ENCODE results near the gene GHR.
"Not testable (repeated sequence)": the region's sequence is repeated elsewhere in the genome, so short reads cannot be mapped to it uniquely, and the experiment has no call there.

Gene GHR

DNA sequence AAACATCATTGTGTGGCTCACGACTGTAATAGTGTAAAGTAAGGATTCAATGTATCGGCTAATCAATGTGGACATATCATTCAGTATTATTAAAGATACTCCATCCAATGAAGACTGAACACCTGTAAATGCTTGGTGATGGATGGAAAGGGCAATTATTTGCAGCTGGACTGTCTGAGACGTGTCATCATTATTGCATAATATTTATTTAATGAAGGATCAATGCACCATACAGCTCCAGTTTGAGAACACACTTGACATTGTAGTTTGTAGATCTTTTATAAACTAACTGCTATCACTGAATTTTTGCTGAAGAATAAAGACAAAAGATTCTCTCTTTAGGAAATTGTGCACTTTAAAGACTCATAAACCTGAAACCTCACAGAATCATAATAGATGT, 215.7 kb downstream of the GHR start:
- no peak for DNase-seq (ENCODE audit: extremely low read depth in 1 of 2, low read depth in 1 of 2)

DNA sequence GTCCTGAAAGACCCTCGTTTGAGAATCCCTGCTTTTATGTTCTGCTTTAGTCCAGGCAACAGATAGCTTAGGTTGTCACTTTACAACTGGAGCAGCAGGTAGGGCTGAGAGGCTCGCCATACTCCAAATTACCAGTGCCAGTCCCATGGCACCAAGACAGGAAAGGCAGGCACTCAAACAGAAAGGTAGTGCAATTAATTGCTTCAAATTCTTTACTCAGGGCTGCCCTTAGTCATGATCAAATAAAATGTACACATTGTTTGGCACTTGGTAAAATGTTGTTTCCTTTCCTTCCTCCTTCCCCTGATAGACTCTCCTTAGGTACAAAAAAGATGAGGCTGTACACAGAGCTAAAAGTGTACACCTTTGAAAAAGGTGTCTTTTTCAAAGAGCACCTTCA, 217.6 kb downstream of the GHR start:
- DNase-seq (ENCODE audit: extremely low read depth in 1 of 2, low read depth in 1 of 2): no peak

DNA sequence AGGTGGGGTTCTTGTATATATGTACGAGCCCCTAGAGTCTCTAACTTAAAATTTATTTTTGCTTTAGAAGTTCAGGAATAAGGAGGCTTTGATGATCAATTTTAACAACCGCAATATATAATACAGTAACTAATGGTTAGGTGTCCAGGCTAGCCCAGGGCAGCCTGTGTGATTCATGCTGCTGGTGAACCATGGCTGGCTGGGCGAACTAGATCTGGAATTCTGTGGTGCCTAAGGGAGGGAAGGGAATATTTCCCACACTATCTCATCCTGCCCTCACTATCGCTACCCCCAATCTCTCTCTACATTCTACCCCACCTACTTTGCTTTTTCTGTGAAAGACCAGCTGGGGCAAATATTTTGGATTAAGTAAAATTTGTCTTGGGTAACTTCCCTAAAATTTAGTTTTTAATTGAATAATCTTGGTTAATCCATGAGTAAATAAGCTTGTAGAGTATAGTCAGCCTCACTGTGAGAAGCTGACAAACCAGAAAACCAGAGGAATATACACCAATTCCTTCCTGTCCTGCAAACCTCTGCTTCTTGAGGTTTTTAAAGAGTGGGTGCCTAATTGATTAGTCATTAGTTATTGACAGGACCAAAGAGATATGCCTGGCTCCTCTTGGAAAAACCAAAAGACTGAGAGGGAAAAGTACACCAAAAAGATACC, 218.2 kb downstream of the GHR start:
- no peak for DNase-seq (ENCODE audit: extremely low read depth in 1 of 2, low read depth in 1 of 2)

GRCh38 chr5:42642006-42642405, 218.8 kb downstream of the GHR start:
- no peak for DNase-seq (ENCODE audit: extremely low read depth in 1 of 2, low read depth in 1 of 2)

- DNase-seq (ENCODE audit: extremely low read depth in 1 of 2, low read depth in 1 of 2): no peak
Observed at GRCh38 chr5:42643360-42643759, 220.1 kb downstream of the GHR start.

DNA sequence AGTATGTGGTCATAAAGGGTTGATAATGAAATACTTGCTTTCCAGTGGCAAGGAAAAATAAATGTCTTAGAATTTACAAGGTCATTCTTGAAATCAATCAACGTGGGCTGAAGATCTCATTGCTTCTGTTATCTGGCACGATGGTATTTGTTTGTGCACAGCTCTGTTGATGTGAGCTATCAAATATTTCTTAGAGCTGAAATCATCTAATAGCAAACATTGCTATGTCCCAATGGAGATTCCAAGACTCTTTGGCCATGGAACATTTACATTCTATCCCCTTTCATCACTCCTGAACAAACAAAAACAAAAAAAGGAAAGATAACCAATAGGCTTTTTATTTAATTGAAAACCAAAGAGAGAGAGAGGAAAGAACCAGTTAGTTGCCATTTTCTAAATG, 221.9 kb downstream of the GHR start:
- no peak for DNase-seq (ENCODE audit: extremely low read depth in 1 of 2, low read depth in 1 of 2)

- no peak for DNase-seq (ENCODE audit: extremely low read depth in 1 of 2, low read depth in 1 of 2)
Observed at GRCh38 chr5:42648036-42648435, 224.8 kb downstream of the GHR start.

DNA sequence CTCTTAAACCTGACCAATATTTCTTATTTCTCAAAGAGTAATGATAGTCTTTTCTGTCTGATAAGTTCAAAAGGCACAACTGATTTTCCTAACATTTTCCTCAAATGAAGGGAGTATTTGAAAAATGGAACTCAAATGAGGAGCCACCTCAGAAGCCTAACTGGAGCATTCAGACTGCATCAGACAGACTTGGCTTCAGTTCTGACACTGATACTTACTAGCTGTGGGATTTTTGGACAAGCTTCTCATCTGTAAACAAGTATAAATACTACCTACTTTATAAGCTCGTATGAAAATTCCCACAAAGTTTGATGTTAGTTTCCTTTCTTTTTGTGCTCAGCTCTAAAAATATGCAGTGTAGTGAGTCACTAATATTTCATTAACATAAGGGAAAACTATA, 225.7 kb downstream of the GHR start:
- no peak for DNase-seq (ENCODE audit: extremely low read depth in 1 of 2, low read depth in 1 of 2)

DNA sequence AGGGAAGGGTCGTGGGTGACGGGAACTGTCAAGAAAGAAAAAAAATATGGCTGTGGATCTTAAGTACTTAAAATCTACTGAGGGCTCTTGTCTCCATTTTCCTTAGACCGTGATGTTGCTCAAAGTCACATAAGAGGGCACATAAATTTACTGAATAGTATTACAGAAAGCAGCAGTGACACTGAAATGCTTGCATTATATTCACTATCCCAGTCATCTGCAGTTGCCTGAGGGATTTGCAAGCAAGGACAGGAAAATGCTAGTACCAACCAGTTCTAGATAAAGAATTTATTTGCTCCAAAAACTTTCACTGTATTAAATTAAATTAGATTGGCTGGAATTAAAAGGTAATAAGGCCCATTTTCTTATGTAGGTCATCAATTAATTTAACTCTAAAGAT, 226.8 kb downstream of the GHR start:
- no peak for DNase-seq (ENCODE audit: extremely low read depth in 1 of 2, low read depth in 1 of 2)

DNA sequence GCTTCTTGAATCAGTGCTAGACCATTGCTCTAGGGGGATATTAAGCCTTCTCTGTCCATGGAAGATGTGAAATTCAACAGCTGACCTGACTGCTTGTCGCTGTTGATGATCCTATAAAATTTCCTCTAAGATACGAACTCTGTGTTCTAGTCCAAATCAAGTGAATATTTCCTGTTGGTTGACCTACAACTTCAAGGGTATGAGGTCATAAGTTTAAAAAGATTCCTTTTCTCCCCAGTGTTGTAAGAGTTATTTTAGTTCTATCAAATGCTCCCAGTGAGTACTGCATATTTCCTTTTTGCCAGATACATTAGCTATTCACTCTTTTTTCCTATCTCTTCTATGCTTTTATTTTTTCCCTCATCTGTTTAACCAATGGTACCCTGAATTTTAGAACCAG, 230.5 kb downstream of the GHR start:
- DNase-seq (ENCODE audit: extremely low read depth in 1 of 2, low read depth in 1 of 2): no peak

GRCh38 chr5:42654645-42655044, 231.4 kb downstream of the GHR start:
- DNase-seq (ENCODE audit: extremely low read depth in 1 of 2, low read depth in 1 of 2): no peak

DNA sequence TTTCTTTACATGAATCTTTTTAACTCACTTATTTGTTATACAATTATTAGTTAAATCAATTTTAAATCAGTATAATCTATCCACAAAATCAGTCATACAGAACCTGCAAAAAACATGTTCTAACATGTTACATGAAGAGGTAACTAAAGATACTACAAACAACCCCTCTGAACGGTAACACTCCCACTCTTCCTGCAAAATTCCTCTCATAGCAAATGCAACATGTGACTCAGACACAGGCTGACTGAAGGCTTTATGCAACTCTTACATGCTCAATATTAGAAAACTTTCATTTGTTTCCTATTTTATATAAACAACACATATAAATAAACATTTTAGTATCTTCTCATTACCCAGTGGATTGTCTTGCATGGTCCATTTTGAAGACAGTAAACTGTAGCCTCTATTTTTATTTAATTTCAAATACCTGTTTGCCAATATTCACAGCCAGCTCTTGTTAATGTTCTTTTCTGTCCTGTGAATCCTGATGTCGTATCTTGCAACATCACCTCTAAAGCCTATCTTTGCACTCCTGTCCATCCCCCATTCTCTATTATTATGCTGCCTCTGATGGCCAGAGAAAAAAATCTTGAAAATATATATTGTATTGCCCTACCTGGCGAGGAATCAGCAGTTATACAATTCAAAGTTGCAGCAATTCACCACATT, 232.9 kb downstream of the GHR start:
- DNase-seq (ENCODE audit: extremely low read depth in 1 of 2, low read depth in 1 of 2): no peak

GRCh38 chr5:42656651-42657015, 233.4 kb downstream of the GHR start:
- DNase-seq (ENCODE audit: extremely low read depth in 1 of 2, low read depth in 1 of 2): no peak

GRCh38 chr5:42659869-42660268, 236.6 kb downstream of the GHR start:
- DNase-seq (ENCODE audit: extremely low read depth in 1 of 2, low read depth in 1 of 2): not testable (repeated sequence)

DNA sequence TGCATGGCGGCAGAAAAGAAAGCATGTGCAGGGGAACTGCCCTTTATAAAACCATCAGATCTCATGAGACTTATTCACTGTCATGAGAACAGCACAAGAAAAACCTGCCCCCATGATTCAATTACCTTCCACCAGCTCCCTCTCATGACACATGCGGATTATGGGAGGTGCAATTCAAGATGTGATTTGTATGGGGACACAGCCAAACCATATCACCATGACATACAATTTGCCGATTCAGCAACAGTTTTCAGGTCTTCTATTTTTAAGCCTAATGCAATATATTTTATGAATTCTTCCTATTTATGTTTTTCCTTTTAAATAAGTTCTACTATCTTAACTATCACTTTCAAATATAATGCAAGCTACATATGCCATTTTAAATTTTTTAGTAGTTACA, 242.6 kb downstream of the GHR start:
- DNase-seq (ENCODE audit: extremely low read depth in 1 of 2, low read depth in 1 of 2): no peak

DNA sequence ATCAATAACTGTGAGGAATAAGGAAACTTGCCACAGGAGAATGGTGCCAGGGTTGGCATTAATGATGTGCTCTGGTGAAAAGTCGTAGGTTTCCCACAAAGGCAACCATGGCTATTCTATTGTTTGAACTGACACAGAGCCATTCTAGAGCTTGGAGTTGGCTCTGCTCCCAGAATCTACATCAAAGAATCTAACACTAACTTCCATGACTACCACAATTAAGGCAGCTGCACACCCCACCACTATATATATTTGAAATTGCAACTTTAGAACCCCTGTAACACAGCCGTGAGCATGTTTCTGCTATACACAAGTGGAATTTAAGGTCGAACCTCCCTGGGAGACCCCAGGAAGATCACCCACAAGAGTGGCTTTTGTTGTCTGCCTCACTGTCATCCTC, 243.6 kb downstream of the GHR start:
- no peak for DNase-seq (ENCODE audit: extremely low read depth in 1 of 2, low read depth in 1 of 2)

DNA sequence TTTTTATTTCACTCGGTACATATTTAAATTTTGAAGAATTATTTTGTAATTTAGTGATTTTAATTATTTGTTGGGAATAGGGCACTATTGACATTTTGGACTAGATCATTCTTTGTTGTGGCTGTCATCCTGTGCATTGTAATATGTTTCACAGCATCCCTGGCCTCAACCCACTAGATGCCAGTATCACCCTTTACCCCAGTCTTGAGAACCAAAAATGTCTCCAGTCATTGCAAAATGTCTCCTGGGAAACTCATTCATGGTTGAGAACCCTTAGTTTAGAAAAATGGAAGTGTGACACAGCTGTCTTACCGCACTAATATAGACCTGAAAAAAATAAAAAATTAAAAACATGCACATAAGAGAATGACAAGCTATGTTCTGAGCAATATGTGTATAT, 245.0 kb downstream of the GHR start:
- DNase-seq (ENCODE audit: extremely low read depth in 1 of 2, low read depth in 1 of 2): no peak

DNA sequence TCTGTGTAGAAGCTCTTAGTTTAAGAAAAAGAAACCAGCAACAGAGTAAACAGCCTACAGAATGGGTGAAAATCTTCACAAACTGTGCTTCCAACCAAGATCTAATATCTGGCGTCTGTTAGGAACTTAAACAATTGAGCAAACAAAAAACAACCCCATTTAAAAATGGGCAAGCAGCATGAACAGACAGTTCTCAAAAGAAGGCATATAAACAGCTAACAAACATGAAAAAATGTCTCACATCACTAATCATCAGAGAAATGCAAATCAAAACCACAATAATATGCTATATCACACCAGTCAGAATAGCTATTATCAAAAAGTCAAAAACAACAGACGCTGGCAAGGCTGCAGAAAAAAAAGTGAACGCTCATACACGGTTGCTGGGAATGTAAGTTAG, 249.7 kb downstream of the GHR start:
- DNase-seq (ENCODE audit: extremely low read depth in 1 of 2, low read depth in 1 of 2): no peak

- no peak for DNase-seq (ENCODE audit: extremely low read depth in 1 of 2, low read depth in 1 of 2)
Observed at GRCh38 chr5:42675602-42676001, 252.4 kb downstream of the GHR start.

DNA sequence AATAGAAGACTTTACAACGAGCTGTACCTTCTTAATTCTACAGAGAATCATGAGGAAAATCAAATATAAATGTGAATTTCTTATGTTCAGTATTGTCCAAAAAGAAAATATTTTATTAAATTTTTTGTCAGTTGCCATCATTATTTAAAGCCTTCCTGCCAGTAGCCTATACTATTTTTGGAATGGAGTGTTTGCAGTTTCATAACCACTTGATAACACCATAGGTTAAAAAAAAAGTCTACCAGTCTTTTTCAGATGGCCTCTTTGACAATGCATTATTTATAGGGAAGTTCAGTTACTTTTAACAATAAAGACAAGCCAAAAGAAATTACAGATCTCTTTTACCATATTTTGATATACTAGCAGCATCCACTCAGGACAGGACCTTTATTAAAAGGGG, 253.1 kb downstream of the GHR start:
- no peak for DNase-seq (ENCODE audit: extremely low read depth in 1 of 2, low read depth in 1 of 2)

- no peak for DNase-seq (ENCODE audit: extremely low read depth in 1 of 2, low read depth in 1 of 2)
Observed at GRCh38 chr5:42677156-42677842, 254.1 kb downstream of the GHR start.

DNA sequence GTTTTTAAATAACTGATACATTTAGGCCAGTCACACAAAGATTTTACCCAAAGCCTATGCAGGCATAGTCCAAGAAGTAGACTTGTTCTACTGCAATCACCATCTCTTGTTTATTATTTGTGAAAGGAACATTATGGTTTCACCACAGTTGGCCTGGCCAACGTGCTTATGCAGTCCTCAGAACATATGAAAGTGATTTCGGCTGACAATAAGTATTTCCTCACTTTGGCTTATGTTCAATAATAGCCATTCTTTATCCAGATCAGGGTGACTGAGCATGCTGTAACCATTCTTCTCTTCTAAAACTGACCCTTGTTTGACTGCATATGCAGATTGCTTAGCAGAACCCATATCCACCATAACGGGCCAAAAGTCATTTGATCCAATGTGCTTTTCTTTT, 256.8 kb downstream of the GHR start:
- no peak for DNase-seq (ENCODE audit: extremely low read depth in 1 of 2, low read depth in 1 of 2)
